Esophagus squamous epithelium (tissue), 4 donors: ENCODE data around the gene TMEM161B.
"Not testable (repeated sequence)": the region's sequence is repeated elsewhere in the genome, so short reads cannot be mapped to it uniquely, and the experiment has no call there.

ENCODE experiments used
- CTCF ChIP-seq, 6 experiments: fragments of 450-650 bp in 4 of 6; fragments of 200-600 bp in 2 of 6; sonication (generic) in 2 of 6; IDR thresholded peaks; one replicate each; pipeline ENCODE4 v1.5.1; 2016 to 2019; ENCODE audit warnings: antibody characterized with exemption in 6 of 6, mild to moderate bottlenecking in 4 of 6, moderate library complexity in 4 of 6
- POLR2A ChIP-seq, 4 donors: fragments of 450-650 bp; IDR thresholded peaks; one replicate each; pipeline ENCODE4 v1.6.1; 2017; ENCODE audit warnings: antibody characterized with exemption in 4 of 4, mild to moderate bottlenecking in 4 of 4, moderate library complexity in 3 of 4

- TF ChIP-seq CTCF, POLR2A (IDR thresholded peaks at IDR 0.05): not testable (repeated sequence)
Observed at GRCh38 chr5:88264565-88264964, 4.1 kb downstream of the TMEM161B start.
